Activated T-cell treated with anti-CD3 and anti-CD28 coated beads, Interleukin-2, amount 50 U/mL, for 72 hours (primary cell): Measurements from ENCODE around the gene FBXO9. TPM values are rescaled to one million over a fixed set of nuclear protein-coding genes. Genes with fewer than 3 reads are reported as not detected.
"Not testable (repeated sequence)": the region's sequence is repeated elsewhere in the genome, so short reads cannot be mapped to it uniquely, and the experiment has no call there.

Experiments used
- ATAC-seq, 2 donors: fragments of 150-1000 bp; cut with Tn5 transposase; replicated peaks in 1 of 2; 2 replicates each; pipeline ENCODE4 v1.10.0; 2021; ENCODE audit warnings: moderate library complexity in 2 of 2, mild to moderate bottlenecking in 1 of 2
- DNase-seq, 2 donors: peaks; one replicate each; pipeline ENCODE4 v3.0.0; 2021 to 2022; ENCODE audit warnings: mixed read lengths in 1 of 2
- H3K27ac Mint-ChIP-seq: one replicate; pipeline ENCODE4 v1.8.0; 2022; ENCODE audit warnings: mild to moderate bottlenecking, moderate library complexity, mixed read lengths
- H3K27me3 Mint-ChIP-seq: one replicate; pipeline ENCODE4 v1.8.0; 2022; ENCODE audit warnings: low read depth, mixed read lengths
- H3K36me3 Mint-ChIP-seq, 2 donors: one replicate each; pipeline ENCODE4 v1.8.0; 2022; ENCODE audit warnings: mixed read lengths in 2 of 2, mild to moderate bottlenecking in 1 of 2; ENCODE audit not compliant: insufficient read depth in 2 of 2
- H3K4me1 Mint-ChIP-seq: one replicate; pipeline ENCODE4 v1.8.0; 2022; ENCODE audit warnings: low read depth, mixed read lengths
- H3K4me3 Mint-ChIP-seq, 2 donors: one replicate each; pipeline ENCODE4 v1.8.0; 2022; ENCODE audit warnings: mild to moderate bottlenecking in 2 of 2, mixed read lengths in 2 of 2, moderate library complexity in 2 of 2
- H3K9me3 Mint-ChIP-seq, 2 donors: one replicate each; pipeline ENCODE4 v1.8.0; 2022; ENCODE audit warnings: mixed read lengths in 2 of 2
- total RNA-seq, 2 donors: library from RNA; stranded (reverse); gene quantifications; one replicate each; pipeline ENCODE4 v1.2.3, GENCODE V29; 2022

The FBXO9 gene
- total RNA-seq, 2 donors from 2014 or later = 77.2 to 103 TPM

- no peaks in the 10 kb centered on the region for H3K27me3 Mint-ChIP-seq
- no peak overlapping the region for H3K27ac Mint-ChIP-seq
- H3K4me1 Mint-ChIP-seq = peaks cover 39% of the 10 kb centered on the region
- peaks cover 0 to 3% of the 10 kb centered on the region in 2 donors for H3K36me3 Mint-ChIP-seq
- H3K9me3 Mint-ChIP-seq = no peaks in the 10 kb centered on the region
- DNase-seq = no peak
- no peak for ATAC-seq
- no peak overlapping the region for H3K4me3 Mint-ChIP-seq
These were observed 9.3 kb upstream of the FBXO9 start for GRCh38 chr6:53055873-53056272.

- ATAC-seq (no peak), DNase-seq (no peak)
- H3K9me3 Mint-ChIP-seq = no peaks in the 10 kb centered on the region
- no peak overlapping the region for H3K27ac Mint-ChIP-seq
- peaks cover 41% of the 10 kb centered on the region for H3K4me1 Mint-ChIP-seq
- no peaks in the 10 kb centered on the region for H3K27me3 Mint-ChIP-seq
- peaks cover 0 to 3% of the 10 kb centered on the region in 2 donors for H3K36me3 Mint-ChIP-seq
- H3K4me3 Mint-ChIP-seq = no peak overlapping the region
These were observed 8.9 kb upstream of the FBXO9 start for GRCh38 chr6:53056273-53056672.

- Mint-ChIP-seq H3K4me3 (peak overlapping the region; percentile 29 to 35), H3K27me3 (no peaks in the 10 kb centered on the region), H3K27ac (no peak overlapping the region), H3K4me1 (peaks cover 52% of the 10 kb centered on the region), H3K9me3 (no peaks in the 10 kb centered on the region), H3K36me3 (no peaks in the 10 kb centered on the region)
- DNase-seq = no peak
- no peak for ATAC-seq
These were observed 6.6 kb upstream of the FBXO9 start for GRCh38 chr6:53058388-53059195.

GRCh38 chr6:53059648-53060589 lies 5.3 kb upstream of the FBXO9 start:
- peak overlapping the region; percentile 91 to 99 for H3K4me3 Mint-ChIP-seq
- H3K27me3 Mint-ChIP-seq = no peaks in the 10 kb centered on the region
- H3K4me1 Mint-ChIP-seq = peaks cover 61% of the 10 kb centered on the region
- DNase-seq (no peak), ATAC-seq (no peak)
- peak overlapping the region; percentile 95 for H3K27ac Mint-ChIP-seq
- no peaks in the 10 kb centered on the region for H3K36me3 Mint-ChIP-seq
- H3K9me3 Mint-ChIP-seq = no peaks in the 10 kb centered on the region

GRCh38 chr6:53062169-53062539 lies 3.0 kb upstream of the FBXO9 start:
- H3K9me3 Mint-ChIP-seq = no peaks in the 10 kb centered on the region
- ATAC-seq (no peak), DNase-seq (no peak)
- H3K36me3 Mint-ChIP-seq = no peaks in the 10 kb centered on the region
- H3K27ac Mint-ChIP-seq = peak overlapping the region; percentile 84
- H3K4me1 Mint-ChIP-seq = peaks cover 68% of the 10 kb centered on the region
- H3K27me3 Mint-ChIP-seq = no peaks in the 10 kb centered on the region
- H3K4me3 Mint-ChIP-seq = peak overlapping the region; percentile 91 to 99

- not testable (repeated sequence) for H3K36me3 Mint-ChIP-seq, H3K27me3 Mint-ChIP-seq, DNase-seq, ATAC-seq, H3K9me3 Mint-ChIP-seq, H3K27ac Mint-ChIP-seq
- H3K4me3 Mint-ChIP-seq = peak overlapping the region; percentile 90 to 100
- peaks cover 65% of the 10 kb centered on the region for H3K4me1 Mint-ChIP-seq
These were observed 949 bp upstream of the FBXO9 start for GRCh38 chr6:53064255-53064654.

- peak; percentile 79 to 82 for ATAC-seq
- Mint-ChIP-seq H3K9me3 (no peaks in the 10 kb centered on the region), H3K4me1 (peaks cover 64% of the 10 kb centered on the region), H3K27ac (peak overlapping the region; percentile 96), H3K36me3 (no peaks in the 10 kb centered on the region), H3K27me3 (no peaks in the 10 kb centered on the region), H3K4me3 (peak overlapping the region; percentile 90 to 100)
- peak; percentile 93 to 95 for DNase-seq
These were observed 408 bp upstream of the FBXO9 start for GRCh38 chr6:53064726-53065265.

GRCh38 chr6:53066077-53066417 lies 843 bp downstream of the FBXO9 start:
- peak overlapping the region; percentile 90 to 100 for H3K4me3 Mint-ChIP-seq
- ATAC-seq (no peak), DNase-seq (peak; percentile 45 to 46)
- H3K4me1 Mint-ChIP-seq = peaks cover 61% of the 10 kb centered on the region
- H3K27me3 Mint-ChIP-seq = no peaks in the 10 kb centered on the region
- H3K9me3 Mint-ChIP-seq = no peaks in the 10 kb centered on the region
- H3K27ac Mint-ChIP-seq = peak overlapping the region; percentile 84
- H3K36me3 Mint-ChIP-seq = no peaks in the 10 kb centered on the region

GRCh38 chr6:53066874-53067706 lies 1.9 kb downstream of the FBXO9 start:
- DNase-seq = no peak
- H3K36me3 Mint-ChIP-seq = peaks cover 0 to 4% of the 10 kb centered on the region in 2 donors
- H3K27me3 Mint-ChIP-seq = no peaks in the 10 kb centered on the region
- H3K9me3 Mint-ChIP-seq = no peaks in the 10 kb centered on the region
- ATAC-seq = no peak
- peaks cover 66% of the 10 kb centered on the region for H3K4me1 Mint-ChIP-seq
- peak overlapping the region; percentile 90 to 100 for H3K4me3 Mint-ChIP-seq
- H3K27ac Mint-ChIP-seq = peak overlapping the region; percentile 62

GRCh38 chr6:53067849-53068361 lies 2.7 kb downstream of the FBXO9 start:
- Mint-ChIP-seq H3K4me3 (no peak overlapping the region), H3K36me3 (peaks cover 2 to 7% of the 10 kb centered on the region in 2 donors), H3K27ac (no peak overlapping the region), H3K9me3 (no peaks in the 10 kb centered on the region), H3K27me3 (no peaks in the 10 kb centered on the region), H3K4me1 (peaks cover 58% of the 10 kb centered on the region)
- ATAC-seq (no peak), DNase-seq (no peak)

GRCh38 chr6:53069427-53069826 lies 4.2 kb downstream of the FBXO9 start:
- Mint-ChIP-seq H3K36me3 (peaks cover 5 to 15% of the 10 kb centered on the region in 2 donors), H3K27ac (no peak overlapping the region), H3K4me1 (peaks cover 49% of the 10 kb centered on the region), H3K4me3 (no peak overlapping the region), H3K9me3 (no peaks in the 10 kb centered on the region), H3K27me3 (no peaks in the 10 kb centered on the region)
- DNase-seq = no peak
- no peak for ATAC-seq

GRCh38 chr6:53070806-53071205 lies 5.6 kb downstream of the FBXO9 start:
- peaks cover 6 to 18% of the 10 kb centered on the region in 2 donors for H3K36me3 Mint-ChIP-seq
- DNase-seq = peak; percentile 28 to 31
- peak overlapping the region; percentile 26 to 77 for H3K4me3 Mint-ChIP-seq
- peaks cover 47% of the 10 kb centered on the region for H3K4me1 Mint-ChIP-seq
- H3K27me3 Mint-ChIP-seq = no peaks in the 10 kb centered on the region
- peak; percentile 92 to 97 for ATAC-seq
- H3K9me3 Mint-ChIP-seq = no peaks in the 10 kb centered on the region
- H3K27ac Mint-ChIP-seq = peak overlapping the region; percentile 48
